ENCODE data around the gene TBC1D9.

GRCh38 chr4:140640150-140640748 lies 115.9 kb downstream of the TBC1D9 start:
- TF ChIP-seq POLR2A (IDR thresholded peaks at IDR 0.05; ENCODE audit: borderline replicate concordance, extremely low read depth, insufficient read depth, insufficient read length) (no peak), POLR2AphosphoS5 (IDR thresholded peaks at IDR 0.05; ENCODE audit: low read depth, low read length) (no peak), CTCF (IDR thresholded peaks at IDR 0.05 in 2 of 3, conservative IDR thresholded peaks at IDR 0.05 in 1 of 3; ENCODE audit: borderline replicate concordance in 1 of 3, insufficient read depth in 1 of 3, low read depth in 2 of 3, low read length in 2 of 3) (no peak), ZFX (IDR thresholded peaks at IDR 0.05) (no peak), EZH2 (IDR thresholded peaks at IDR 0.05) (no peak), SIN3A (IDR thresholded peaks at IDR 0.05; ENCODE audit: low read depth) (no peak), ZNF274 (IDR thresholded peaks at IDR 0.05; ENCODE audit: low read depth, low read length) (no peak), JUND (IDR thresholded peaks at IDR 0.05) (no peak), ATF3 (IDR thresholded peaks at IDR 0.05) (no peak), YY1 (IDR thresholded peaks at IDR 0.05; ENCODE audit: extremely low read depth, insufficient replicate concordance, low read depth, low read length) (no peak), REST (IDR thresholded peaks at IDR 0.05; ENCODE audit: low read depth) (no peak), ELF1 (IDR thresholded peaks at IDR 0.05; ENCODE audit: borderline replicate concordance, low read depth) (no peak), EGR1 (IDR thresholded peaks at IDR 0.05; ENCODE audit: low read depth) (no peak), MAX (IDR thresholded peaks at IDR 0.05) (no peak)
